Activated CD8-positive, alpha-beta T cell treated with anti-CD3 and anti-CD28 coated beads, Interleukin-2, amount 10 ng/mL, durations not matched to agents 7 days and 5 days (primary cell): Measurements from ENCODE around the gene ANKRD53. TPM values are rescaled to one million over a fixed set of nuclear protein-coding genes. Genes with fewer than 3 reads are reported as not detected.
"Not testable (repeated sequence)": the region's sequence is repeated elsewhere in the genome, so short reads cannot be mapped to it uniquely, and the experiment has no call there.

Experiments
- ATAC-seq: fragments of 150-1000 bp; cut with Tn5 transposase; one replicate; pipeline ENCODE4 v1.10.0; 2021; ENCODE audit warnings: moderate library complexity
- CTCF ChIA-PET: fragments of 350-600 bp; sonication (Branson Sonifier 250); formaldehyde crosslinking; loops from one replicate; lab custom pipeline; 2021; ENCODE audit warnings: antibody characterized with exemption; lab: Charles Lee
- POLR2A ChIA-PET: fragments of 350-600 bp; sonication (Branson Sonifier 250); formaldehyde crosslinking; loops from one replicate; lab custom pipeline; 2021; ENCODE audit warnings: antibody characterized with exemption; lab: Charles Lee
- DNase-seq: peaks from one replicate; pipeline ENCODE4 v3.0.0-alpha.2; 2020
- H3K27ac Mint-ChIP-seq: one replicate; pipeline ENCODE4 v1.8.0; 2021; ENCODE audit warnings: mild to moderate bottlenecking, mixed read lengths
- H3K27me3 Mint-ChIP-seq: one replicate; pipeline ENCODE4 v1.8.0; 2021; ENCODE audit warnings: low read depth, mixed read lengths
- H3K36me3 Mint-ChIP-seq: one replicate; pipeline ENCODE4 v1.8.0; 2021; ENCODE audit warnings: low read depth, mixed read lengths
- H3K4me1 Mint-ChIP-seq: one replicate; pipeline ENCODE4 v1.8.0; 2021; ENCODE audit warnings: low read depth, mixed read lengths
- H3K4me3 Mint-ChIP-seq: one replicate; pipeline ENCODE4 v1.8.0; 2021; ENCODE audit warnings: mild to moderate bottlenecking, mixed read lengths
- H3K9me3 Mint-ChIP-seq: one replicate; pipeline ENCODE4 v1.8.0; 2022; ENCODE audit warnings: mixed read lengths; ENCODE audit not compliant: insufficient read depth
- total RNA-seq, 2 experiments: library from RNA; stranded (reverse); gene quantifications; one replicate each; pipeline ENCODE4 v1.2.3, GENCODE V29; 2021

The ANKRD53 gene
- total RNA-seq, 2 experiments from 2014 or later, result not detected

- Mint-ChIP-seq H3K27ac (no peak overlapping the region), H3K27me3 (peaks cover 8% of the 10 kb centered on the region), H3K4me3 (no peak overlapping the region), H3K36me3 (no peaks in the 10 kb centered on the region), H3K9me3 (no peaks in the 10 kb centered on the region), H3K4me1 (peaks cover 12% of the 10 kb centered on the region)
- ChIA-PET CTCF (interaction anchor here (1.3 to 1.9 kb wide), 3 partner anchors 9 to 40 kb away, joined by 3 to 5 read pairs (median 5); no protein-coding TSS in a partner anchor), POLR2A (interaction anchor here (0.6 to 1.5 kb wide), 3 partner anchors 14 to 62 kb away, joined by 3 to 5 read pairs (median 3); no protein-coding TSS in a partner anchor)
- ATAC-seq (no peak), DNase-seq (no peak)
These were observed 27.1 kb downstream of the ANKRD53 start for GRCh38 chr2:71005271-71006202.

GRCh38 chr2:71006323-71006722 lies 27.9 kb downstream of the ANKRD53 start:
- Mint-ChIP-seq H3K36me3 (no peaks in the 10 kb centered on the region), H3K27ac (no peak overlapping the region), H3K27me3 (peaks cover 8% of the 10 kb centered on the region), H3K9me3 (no peaks in the 10 kb centered on the region), H3K4me3 (no peak overlapping the region), H3K4me1 (peaks cover 4% of the 10 kb centered on the region)
- POLR2A ChIA-PET, result no interaction called here
- CTCF ChIA-PET, result interaction anchor here (1.3 kb wide), 1 partner anchor 10 kb away, joined by 3 read pairs; no protein-coding TSS in a partner anchor
- no peak for DNase-seq
- ATAC-seq, result no peak

GRCh38 chr2:71006955-71007799 lies 28.7 kb downstream of the ANKRD53 start:
- Mint-ChIP-seq H3K9me3 (no peaks in the 10 kb centered on the region), H3K27me3 (peaks cover 13% of the 10 kb centered on the region), H3K4me3 (no peak overlapping the region), H3K27ac (no peak overlapping the region), H3K36me3 (no peaks in the 10 kb centered on the region), H3K4me1 (no peaks in the 10 kb centered on the region)
- ChIA-PET POLR2A (no interaction called here), CTCF (interaction anchor here (0.8 to 0.9 kb wide), 2 partner anchors 23 to 43 kb away, joined by 3 read pairs; no protein-coding TSS in a partner anchor)
- DNase-seq (no peak), ATAC-seq (no peak)

DNA sequence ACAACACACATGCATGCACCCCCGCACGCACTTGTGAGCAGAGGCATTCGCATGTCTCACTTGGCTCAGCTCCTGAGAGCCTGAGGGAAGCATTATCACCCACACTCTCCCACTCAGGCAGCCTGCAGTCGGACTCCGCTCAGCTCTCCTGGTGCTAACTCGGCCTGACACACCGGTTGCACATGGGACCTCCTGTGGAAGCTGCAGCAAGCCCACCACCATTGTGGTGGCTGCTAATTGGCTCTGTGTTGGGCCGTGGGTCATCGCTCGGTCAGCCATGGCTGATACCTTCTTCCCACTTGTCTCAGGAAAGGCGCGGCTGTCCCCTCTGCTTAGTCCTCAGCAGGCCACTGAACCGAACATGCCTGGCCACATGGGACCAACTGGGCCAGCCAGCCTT lies 29.9 kb downstream of the ANKRD53 start:
- H3K4me3 Mint-ChIP-seq, result no peak overlapping the region
- no peak overlapping the region for H3K27ac Mint-ChIP-seq
- DNase-seq (no peak), ATAC-seq (no peak)
- no peaks in the 10 kb centered on the region for H3K9me3 Mint-ChIP-seq
- no peaks in the 10 kb centered on the region for H3K36me3 Mint-ChIP-seq
- POLR2A ChIA-PET, result no interaction called here
- H3K27me3 Mint-ChIP-seq, result peaks cover 13% of the 10 kb centered on the region
- CTCF ChIA-PET, result no interaction called here
- no peaks in the 10 kb centered on the region for H3K4me1 Mint-ChIP-seq

DNA sequence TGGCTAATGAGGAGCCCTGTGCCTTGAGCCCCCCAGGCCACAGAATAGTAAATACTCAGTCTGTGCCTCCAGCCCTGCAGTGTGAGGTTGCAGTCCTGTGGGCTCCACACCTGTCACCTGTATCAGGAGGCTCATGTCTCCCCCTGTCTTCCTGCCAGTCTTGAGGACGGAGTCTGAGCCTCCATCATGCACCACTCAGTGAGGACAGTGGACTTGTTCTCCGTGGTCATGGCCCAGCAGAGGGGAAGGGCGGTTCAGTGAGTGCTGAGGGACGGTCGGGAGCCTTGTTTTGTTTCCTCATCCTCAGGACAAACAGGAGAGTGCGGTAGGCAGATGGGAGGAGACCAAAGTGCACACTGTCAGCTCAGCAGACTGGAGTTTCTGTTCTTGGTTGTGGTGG lies 33.4 kb downstream of the ANKRD53 start:
- not testable (repeated sequence) for H3K4me1 Mint-ChIP-seq

DNA sequence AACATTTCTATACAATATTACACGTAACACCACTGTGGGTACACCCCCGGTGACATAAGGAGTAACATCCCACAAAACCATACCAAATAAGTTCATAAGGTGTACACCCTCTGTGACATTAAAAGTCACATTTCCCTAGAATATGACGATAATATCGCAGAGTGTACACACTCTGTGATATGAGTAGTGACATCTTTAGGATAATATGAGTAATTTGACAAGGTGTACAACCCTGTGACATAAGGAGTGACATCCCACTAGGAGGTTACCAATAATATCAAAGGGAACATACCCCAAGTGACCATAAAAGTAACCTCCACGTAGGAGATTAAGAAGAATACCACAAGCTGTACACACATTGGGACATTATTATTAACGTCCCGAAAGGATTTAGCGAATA lies 40.2 kb downstream of the ANKRD53 start:
- H3K4me3 Mint-ChIP-seq, result no peak overlapping the region
- no peak overlapping the region for H3K27ac Mint-ChIP-seq
- no peak for DNase-seq
- ChIA-PET CTCF (no interaction called here), POLR2A (no interaction called here)
- peaks cover 7% of the 10 kb centered on the region for H3K4me1 Mint-ChIP-seq
- no peaks in the 10 kb centered on the region for H3K9me3 Mint-ChIP-seq
- H3K27me3 Mint-ChIP-seq, result no peaks in the 10 kb centered on the region
- no peak for ATAC-seq
- no peaks in the 10 kb centered on the region for H3K36me3 Mint-ChIP-seq

More for the DNA sequence above, 33.4 kb downstream of the ANKRD53 start:
- peaks cover 13% of the 10 kb centered on the region for H3K27me3 Mint-ChIP-seq
- POLR2A ChIA-PET, H3K9me3 Mint-ChIP-seq, H3K4me3 Mint-ChIP-seq, H3K36me3 Mint-ChIP-seq, CTCF ChIA-PET, DNase-seq, ATAC-seq, H3K27ac Mint-ChIP-seq: not testable (repeated sequence)

DNA sequence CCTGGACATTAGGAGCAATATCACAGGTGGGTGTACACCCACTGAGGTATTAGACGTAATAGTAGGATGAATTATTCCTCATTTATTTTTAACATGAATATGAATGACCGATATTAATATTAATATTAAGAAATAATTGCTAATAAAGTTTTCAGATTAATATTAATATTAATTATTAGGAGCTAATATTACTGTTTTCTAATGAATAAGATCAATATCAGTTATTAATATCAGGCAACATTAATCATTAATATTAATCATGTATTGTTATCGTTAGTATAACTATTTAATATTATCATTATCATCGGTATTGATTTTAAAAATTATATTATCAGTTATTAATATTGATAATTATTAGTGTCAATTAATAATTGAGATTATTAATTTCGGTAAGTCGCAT lies 41.6 kb downstream of the ANKRD53 start:
- H3K27me3 Mint-ChIP-seq, H3K4me1 Mint-ChIP-seq, H3K27ac Mint-ChIP-seq, POLR2A ChIA-PET, H3K9me3 Mint-ChIP-seq, DNase-seq, H3K36me3 Mint-ChIP-seq, ATAC-seq, H3K4me3 Mint-ChIP-seq: not testable (repeated sequence)
- CTCF ChIA-PET, result interaction anchor here (1.0 kb wide), 1 partner anchor 19 kb away, joined by 3 read pairs; no protein-coding TSS in a partner anchor

DNA sequence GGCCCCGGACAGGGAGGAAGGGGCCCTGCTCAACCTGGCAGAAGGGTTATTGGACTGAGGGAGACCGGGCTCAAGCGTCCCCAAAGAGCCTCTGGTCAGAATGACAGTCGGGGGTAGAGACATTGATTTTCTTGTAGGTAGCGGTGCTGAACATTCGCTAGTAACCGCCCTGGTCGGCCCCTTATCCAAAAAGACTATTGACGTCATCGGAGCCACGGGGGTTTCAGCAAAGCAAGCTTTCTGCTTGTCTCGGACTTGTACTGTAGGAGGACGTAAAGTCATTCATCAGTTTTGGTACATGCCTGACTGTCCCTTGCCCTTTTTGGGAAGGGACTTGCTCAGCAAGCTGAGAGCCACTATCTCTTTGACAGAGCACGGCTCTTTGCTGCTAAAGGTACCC lies 43.0 kb downstream of the ANKRD53 start:
- H3K4me3 Mint-ChIP-seq, H3K9me3 Mint-ChIP-seq, POLR2A ChIA-PET, DNase-seq, H3K27ac Mint-ChIP-seq, ATAC-seq, H3K27me3 Mint-ChIP-seq, H3K36me3 Mint-ChIP-seq, H3K4me1 Mint-ChIP-seq: not testable (repeated sequence)
- CTCF ChIA-PET, result interaction anchor here (1.3 kb wide), 1 partner anchor 134 kb away, joined by 3 read pairs; no protein-coding TSS in a partner anchor

GRCh38 chr2:71023553-71024243 lies 45.3 kb downstream of the ANKRD53 start:
- H3K27ac Mint-ChIP-seq, result not testable (repeated sequence)

More at GRCh38 chr2:71023553-71024243, 45.3 kb downstream of the ANKRD53 start:
- ChIA-PET CTCF (interaction anchor here (0.8 to 2.0 kb wide), 5 partner anchors 39 to 487 kb away, joined by 3 to 11 read pairs (median 3); no protein-coding TSS in a partner anchor), POLR2A (interaction anchor here (0.8 kb wide), 1 partner anchor 309 kb away, joined by 3 read pairs; no protein-coding TSS in a partner anchor)
- H3K27me3 Mint-ChIP-seq, H3K4me1 Mint-ChIP-seq, H3K4me3 Mint-ChIP-seq, H3K36me3 Mint-ChIP-seq, H3K9me3 Mint-ChIP-seq, ATAC-seq: not testable (repeated sequence)
- DNase-seq, result peak; percentile 59
